ENCODE results near the gene FFAR1. TPM values are rescaled to one million over a fixed set of nuclear protein-coding genes. Genes with fewer than 3 reads are reported as not detected.
A peak's percentile ranks its signal among the peaks of the same experiment; 100 is the strongest.

The FFAR1 gene
- total RNA-seq, 2 experiments from 2014 or later = 0.23 to 0.35 TPM

- Mint-ChIP-seq H3K27me3 (peaks cover 3% of the 10 kb centered on the region), H3K27ac (peak overlapping the region; percentile 56), H3K4me3 (no peak overlapping the region), H3K4me1 (peaks cover 21% of the 10 kb centered on the region), H3K36me3 (ENCODE audit: low read depth) (no peaks in the 10 kb centered on the region), H3K9me3 (ENCODE audit: low read depth) (no peaks in the 10 kb centered on the region)
- ChIA-PET POLR2A (no interaction called here), CTCF (interaction anchor here (1.1 to 1.9 kb wide), 4 partner anchors 13 to 161 kb away, joined by 3 to 12 read pairs (median 4); partner anchors contain the start of gene FFAR1)
- DNase-seq (no peak), ATAC-seq (no peak)
- intact Hi-C loops (cut with DNase I, micrococcal nuclease) = no loop called here
These were observed 13.5 kb upstream of the FFAR1 start for GRCh38 chr19:35334144-35334753.

GRCh38 chr19:35336166-35336955, 11.3 kb upstream of the FFAR1 start:
- POLR2A ChIA-PET = no interaction called here
- H3K4me1 Mint-ChIP-seq = peaks cover 21% of the 10 kb centered on the region

GRCh38 chr19:35337097-35337983, 10.4 kb upstream of the FFAR1 start:
- DNase-seq (no peak), ATAC-seq (no peak)
- intact Hi-C loops (cut with DNase I, micrococcal nuclease) = no loop called here
- Mint-ChIP-seq H3K4me1 (peaks cover 21% of the 10 kb centered on the region), H3K27ac (no peak overlapping the region), H3K9me3 (ENCODE audit: low read depth) (no peaks in the 10 kb centered on the region), H3K4me3 (no peak overlapping the region), H3K36me3 (ENCODE audit: low read depth) (no peaks in the 10 kb centered on the region), H3K27me3 (peaks cover under 1% of the 10 kb centered on the region)
- CTCF ChIA-PET = no interaction called here
- POLR2A ChIA-PET = no interaction called here

More at GRCh38 chr19:35336166-35336955, 11.3 kb upstream of the FFAR1 start:
- Mint-ChIP-seq H3K9me3 (ENCODE audit: low read depth) (no peaks in the 10 kb centered on the region), H3K36me3 (ENCODE audit: low read depth) (no peaks in the 10 kb centered on the region), H3K4me3 (no peak overlapping the region), H3K27me3 (no peaks in the 10 kb centered on the region), H3K27ac (peak overlapping the region; percentile 34)
- intact Hi-C loops (cut with DNase I, micrococcal nuclease) = no loop called here
- DNase-seq (no peak), ATAC-seq (no peak)
- CTCF ChIA-PET = interaction anchor here (0.6 kb wide), 1 partner anchor 132 kb away, joined by 3 read pairs; no protein-coding TSS in a partner anchor

GRCh38 chr19:35337984-35338296, 9.8 kb upstream of the FFAR1 start:
- CTCF ChIA-PET = no interaction called here
- POLR2A ChIA-PET = no interaction called here
- no peak overlapping the region for H3K4me3 Mint-ChIP-seq
- peaks cover 15% of the 10 kb centered on the region for H3K4me1 Mint-ChIP-seq
- H3K9me3 Mint-ChIP-seq (ENCODE audit: low read depth) = no peaks in the 10 kb centered on the region
- ATAC-seq = no peak
- no peak overlapping the region for H3K27ac Mint-ChIP-seq
- intact Hi-C loops (cut with DNase I, micrococcal nuclease) = no loop called here
- DNase-seq = no peak
- peaks cover 2% of the 10 kb centered on the region for H3K27me3 Mint-ChIP-seq
- no peaks in the 10 kb centered on the region for H3K36me3 Mint-ChIP-seq (ENCODE audit: low read depth)

GRCh38 chr19:35340431-35340830, 7.3 kb upstream of the FFAR1 start:
- ATAC-seq = no peak
- Mint-ChIP-seq H3K27ac (no peak overlapping the region), H3K36me3 (ENCODE audit: low read depth) (no peaks in the 10 kb centered on the region), H3K4me1 (peaks cover 2% of the 10 kb centered on the region), H3K4me3 (no peak overlapping the region), H3K27me3 (peaks cover 2% of the 10 kb centered on the region), H3K9me3 (ENCODE audit: low read depth) (no peaks in the 10 kb centered on the region)
- intact Hi-C loops (cut with DNase I, micrococcal nuclease) = no loop called here
- CTCF ChIA-PET = interaction anchor here (1.0 to 1.4 kb wide), 2 partner anchors 13 to 155 kb away, joined by 3 to 5 read pairs; no protein-coding TSS in a partner anchor
- POLR2A ChIA-PET = no interaction called here
- no peak for DNase-seq

GRCh38 chr19:35341006-35341405, 6.7 kb upstream of the FFAR1 start:
- no peak for ATAC-seq
- Mint-ChIP-seq H3K9me3 (ENCODE audit: low read depth) (no peaks in the 10 kb centered on the region), H3K4me3 (no peak overlapping the region), H3K27ac (no peak overlapping the region), H3K27me3 (peaks cover 3% of the 10 kb centered on the region), H3K4me1 (peaks cover 8% of the 10 kb centered on the region), H3K36me3 (ENCODE audit: low read depth) (no peaks in the 10 kb centered on the region)
- ChIA-PET CTCF (interaction anchor here (1.4 kb wide), 1 partner anchor 154 kb away, joined by 5 read pairs; no protein-coding TSS in a partner anchor), POLR2A (no interaction called here)
- no peak for DNase-seq
- intact Hi-C loops (cut with DNase I, micrococcal nuclease) = no loop called here

- intact Hi-C loops (cut with DNase I, micrococcal nuclease) = no loop called here
- no peaks in the 10 kb centered on the region for H3K9me3 Mint-ChIP-seq (ENCODE audit: low read depth)
- ChIA-PET POLR2A (no interaction called here), CTCF (interaction anchor here (0.9 kb wide), 1 partner anchor 11 kb away, joined by 3 read pairs; no protein-coding TSS in a partner anchor)
- DNase-seq = no peak
- no peaks in the 10 kb centered on the region for H3K36me3 Mint-ChIP-seq (ENCODE audit: low read depth)
- H3K4me1 Mint-ChIP-seq = peaks cover 15% of the 10 kb centered on the region
- peaks cover 3% of the 10 kb centered on the region for H3K27me3 Mint-ChIP-seq
- no peak overlapping the region for H3K4me3 Mint-ChIP-seq
- peak overlapping the region; percentile 34 for H3K27ac Mint-ChIP-seq
- no peak for ATAC-seq
These were observed 6.0 kb upstream of the FFAR1 start for GRCh38 chr19:35341565-35342225.

GRCh38 chr19:35342430-35342829, 5.3 kb upstream of the FFAR1 start:
- DNase-seq = no peak
- no peak overlapping the region for H3K4me3 Mint-ChIP-seq
- ATAC-seq = no peak
- CTCF ChIA-PET = interaction anchor here (0.9 kb wide), 1 partner anchor 10 kb away, joined by 3 read pairs; no protein-coding TSS in a partner anchor
- H3K27ac Mint-ChIP-seq = peak overlapping the region; percentile 14
- POLR2A ChIA-PET = no interaction called here
- peaks cover 3% of the 10 kb centered on the region for H3K27me3 Mint-ChIP-seq
- peaks cover 20% of the 10 kb centered on the region for H3K4me1 Mint-ChIP-seq
- H3K36me3 Mint-ChIP-seq (ENCODE audit: low read depth) = no peaks in the 10 kb centered on the region
- no peaks in the 10 kb centered on the region for H3K9me3 Mint-ChIP-seq (ENCODE audit: low read depth)
- intact Hi-C loops (cut with DNase I, micrococcal nuclease) = no loop called here

- no peak overlapping the region for H3K27ac Mint-ChIP-seq
- ChIA-PET CTCF (interaction anchor here (0.8 kb wide), 2 partner anchors 108 to 1028 kb away, joined by 3 read pairs; no protein-coding TSS in a partner anchor), POLR2A (no interaction called here)
- intact Hi-C loops (cut with DNase I, micrococcal nuclease) = loop anchor here in 1 of 2 experiments (5.0 kb wide), 1 partner anchor 203 kb away; the partner anchor contains the start of gene TMEM147
- H3K4me1 Mint-ChIP-seq = peaks cover 36% of the 10 kb centered on the region
- H3K4me3 Mint-ChIP-seq = no peak overlapping the region
- peaks cover 3% of the 10 kb centered on the region for H3K27me3 Mint-ChIP-seq
- no peaks in the 10 kb centered on the region for H3K36me3 Mint-ChIP-seq (ENCODE audit: low read depth)
- DNase-seq = no peak
- no peaks in the 10 kb centered on the region for H3K9me3 Mint-ChIP-seq (ENCODE audit: low read depth)
- no peak for ATAC-seq
These were observed 3.1 kb upstream of the FFAR1 start for GRCh38 chr19:35344511-35345031.

GRCh38 chr19:35345671-35346111, 2.0 kb upstream of the FFAR1 start:
- Mint-ChIP-seq H3K27me3 (peaks cover 3% of the 10 kb centered on the region), H3K4me3 (peak overlapping the region; percentile 67), H3K36me3 (ENCODE audit: low read depth) (no peaks in the 10 kb centered on the region), H3K27ac (peak overlapping the region; percentile 99), H3K9me3 (ENCODE audit: low read depth) (no peaks in the 10 kb centered on the region), H3K4me1 (peaks cover 36% of the 10 kb centered on the region)
- POLR2A ChIA-PET = no interaction called here
- CTCF ChIA-PET = no interaction called here
- intact Hi-C loops (cut with DNase I, micrococcal nuclease) = loop anchor here (2.0 to 5.0 kb wide), 2 partner anchors 202 to 205 kb away; partner anchors contain the start of gene TMEM147 (in 1 of the 2)
- ATAC-seq = no peak
- peak; percentile 32 for DNase-seq

All from activated CD4-positive, alpha-beta T cell treated with anti-CD3 and anti-CD28 coated beads for 36 hours (primary cell).